Esophagus (tissue), 2 donors: ENCODE measurements around the gene CD200. TPM values are rescaled to one million over a fixed set of nuclear protein-coding genes. Genes with fewer than 3 reads are reported as not detected.
A peak's percentile ranks its signal among the peaks of the same experiment; 100 is the strongest.

Source experiments
- H3K27ac ChIP-seq, 2 donors: one replicate each; pipeline ENCODE4 v1.5.1; 2013; ENCODE audit warnings: low read depth in 2 of 2, mild to moderate bottlenecking in 2 of 2, inconsistent platforms in 1 of 2, low read length in 1 of 2, moderate library complexity in 1 of 2
- H3K27me3 ChIP-seq, 2 donors: one replicate each; pipeline ENCODE4 v1.6.1; 2013; ENCODE audit warnings: low read length in 2 of 2, control low read depth in 1 of 2, mild to moderate bottlenecking in 1 of 2; ENCODE audit not compliant: insufficient read depth in 2 of 2, control insufficient read depth in 1 of 2
- H3K36me3 ChIP-seq, 2 donors: one replicate each; pipeline ENCODE4 v1.6.1; 2013; ENCODE audit warnings: low read length in 1 of 2; ENCODE audit not compliant: control insufficient read depth in 2 of 2, insufficient read depth in 2 of 2
- H3K4me1 ChIP-seq, 2 donors: one replicate each; pipeline ENCODE4 v1.6.1; 2013; ENCODE audit warnings: low read length in 1 of 2; ENCODE audit not compliant: control insufficient read depth in 2 of 2, insufficient read depth in 2 of 2
- H3K4me3 ChIP-seq, 2 donors: one replicate each; pipeline ENCODE4 v1.5.1; 2013; ENCODE audit warnings: low read length in 2 of 2, mild to moderate bottlenecking in 2 of 2, low read depth in 1 of 2, moderate library complexity in 1 of 2
- H3K9me3 ChIP-seq, 2 donors: one replicate each; pipeline ENCODE4 v1.6.1; 2013; ENCODE audit warnings: mild to moderate bottlenecking in 2 of 2, low read depth in 1 of 2, low read length in 1 of 2, moderate library complexity in 1 of 2; ENCODE audit not compliant: control insufficient read depth in 2 of 2, insufficient read depth in 1 of 2
- WGBS, 2 donors: extraction: QIAGEN DNeasy Blood & Tissue Kit; methylation state at CpG; one replicate each; pipeline ENCODE4 v1.1.7; 2013; 5-methylcytosine and 5-hydroxymethylcytosine counted together
- polyA plus RNA-seq, 2 donors: library from polyadenylated mRNA; stranded (reverse); fragments of 200-250 nt; gene quantifications; one replicate each; pipeline ENCODE4 v1.2.3, GENCODE V29; 2013
- donor health status: healthy with polysubstance abuse.
- donor health status: Bipolar disorder and iron deficiency.

The CD200 gene
- polyA plus RNA-seq, 2 donors, result 0.90 to 3.0 TPM

- Histone ChIP-seq H3K27ac (no peak overlapping the region), H3K27me3 (no peaks in the 10 kb centered on the region), H3K36me3 (no peaks in the 10 kb centered on the region), H3K9me3 (no peaks in the 10 kb centered on the region), H3K4me1 (no peaks in the 10 kb centered on the region), H3K4me3 (no peak overlapping the region)
- WGBS, 2 donors, result 90 to 97% methylated on average over 2 of the region's 2 CpGs
Measured at GRCh38 chr3:112354642-112355306, 21.8 kb downstream of the CD200 start.

GRCh38 chr3:112355307-112355687 is 22.3 kb downstream of the CD200 start:
- Histone ChIP-seq H3K27me3 (no peaks in the 10 kb centered on the region), H3K27ac (no peak overlapping the region), H3K4me3 (no peak overlapping the region), H3K9me3 (no peaks in the 10 kb centered on the region), H3K4me1 (no peaks in the 10 kb centered on the region), H3K36me3 (no peaks in the 10 kb centered on the region)
- 74 to 75% methylated on average over 5 of the region's 5 CpGs for WGBS, 2 donors

GRCh38 chr3:112357930-112358780 is 25.2 kb downstream of the CD200 start:
- Histone ChIP-seq H3K27ac (peak overlapping the region; percentile 8 to 49), H3K4me3 (no peak overlapping the region), H3K9me3 (no peaks in the 10 kb centered on the region), H3K4me1 (no peaks in the 10 kb centered on the region), H3K36me3 (no peaks in the 10 kb centered on the region), H3K27me3 (no peaks in the 10 kb centered on the region)
- 68% methylated on average over 12 of the region's 12 CpGs for WGBS, 2 donors

- Histone ChIP-seq H3K9me3 (no peaks in the 10 kb centered on the region), H3K27me3 (no peaks in the 10 kb centered on the region), H3K4me1 (no peaks in the 10 kb centered on the region), H3K27ac (no peak overlapping the region), H3K4me3 (no peak overlapping the region), H3K36me3 (no peaks in the 10 kb centered on the region)
- 36 to 38% methylated on average over 2 of the region's 2 CpGs for WGBS, 2 donors
Measured at GRCh38 chr3:112360561-112360960, 27.6 kb downstream of the CD200 start.

GRCh38 chr3:112362221-112362620 is 29.3 kb downstream of the CD200 start:
- H3K27ac ChIP-seq, result no peak overlapping the region
- H3K4me1 ChIP-seq, result no peaks in the 10 kb centered on the region
- H3K4me3 ChIP-seq, result no peak overlapping the region
- H3K27me3 ChIP-seq, result no peaks in the 10 kb centered on the region
- 78 to 96% methylated on average over 2 of the region's 2 CpGs for WGBS, 2 donors
- H3K9me3 ChIP-seq, result no peaks in the 10 kb centered on the region
- no peaks in the 10 kb centered on the region for H3K36me3 ChIP-seq

- WGBS, 2 donors, result 38 to 56% methylated on average over 1 of the region's 1 CpG
- no peak overlapping the region for H3K27ac ChIP-seq
- H3K36me3 ChIP-seq, result no peaks in the 10 kb centered on the region
- H3K9me3 ChIP-seq, result no peaks in the 10 kb centered on the region
- no peaks in the 10 kb centered on the region for H3K4me1 ChIP-seq
- no peak overlapping the region for H3K4me3 ChIP-seq
- H3K27me3 ChIP-seq, result no peaks in the 10 kb centered on the region
Measured at GRCh38 chr3:112364291-112364690, 31.3 kb downstream of the CD200 start.

- 70 to 78% methylated on average over 2 of the region's 2 CpGs for WGBS, 2 donors
- Histone ChIP-seq H3K9me3 (no peaks in the 10 kb centered on the region), H3K4me3 (no peak overlapping the region), H3K36me3 (no peaks in the 10 kb centered on the region), H3K27ac (no peak overlapping the region), H3K27me3 (no peaks in the 10 kb centered on the region), H3K4me1 (no peaks in the 10 kb centered on the region)
Measured at GRCh38 chr3:112365035-112365434, 32.1 kb downstream of the CD200 start.

GRCh38 chr3:112365636-112366035 is 32.7 kb downstream of the CD200 start:
- no peak overlapping the region for H3K27ac ChIP-seq

GRCh38 chr3:112366522-112366921 is 33.6 kb downstream of the CD200 start:
- Histone ChIP-seq H3K27ac (no peak overlapping the region), H3K9me3 (no peaks in the 10 kb centered on the region), H3K27me3 (no peaks in the 10 kb centered on the region), H3K36me3 (no peaks in the 10 kb centered on the region), H3K4me1 (no peaks in the 10 kb centered on the region), H3K4me3 (no peak overlapping the region)
- 52 to 68% methylated on average over 3 of the region's 3 CpGs for WGBS, 2 donors

More at GRCh38 chr3:112365636-112366035, 32.7 kb downstream of the CD200 start:
- 77 to 79% methylated on average over 3 of the region's 3 CpGs for WGBS, 2 donors
- no peaks in the 10 kb centered on the region for H3K4me1 ChIP-seq
- no peaks in the 10 kb centered on the region for H3K27me3 ChIP-seq
- no peaks in the 10 kb centered on the region for H3K9me3 ChIP-seq
- no peak overlapping the region for H3K4me3 ChIP-seq
- H3K36me3 ChIP-seq, result no peaks in the 10 kb centered on the region
